ENCODE measurements around the gene NPLOC4.

GRCh38 chr17:81538651-81539570 is 98.0 kb downstream of the NPLOC4 start:
- no peak for TF ChIP-seq CTCF (IDR thresholded peaks at IDR 0.05; ENCODE audit: borderline replicate concordance, extremely low read depth, low read length, poor library complexity, severe bottlenecking)
- TF ChIP-seq EZH2 (IDR thresholded peaks at IDR 0.05; ENCODE audit: borderline replicate concordance, low read depth, low read length, severe bottlenecking), result no peak

Data from DND-41 (cell line).